PFSK-1 (cell line): Measurements from ENCODE around the gene TBC1D8.

Experiments used
- FOXP2 ChIP-seq: optimal IDR thresholded peaks from 2 replicates; pipeline ENCODE3; 2011; ENCODE audit warnings: borderline replicate concordance, control low read depth, inconsistent platforms; ENCODE audit not compliant: insufficient read depth; ENCODE audit errors: extremely low read length, extremely low read depth
- POLR2AphosphoS5 ChIP-seq: IDR thresholded peaks from 2 replicates; pipeline ENCODE4 v1.6.1; 2012; ENCODE audit warnings: low read depth, mild to moderate bottlenecking, control low read depth, low read length, moderate library complexity
- SIN3A ChIP-seq: IDR thresholded peaks from 2 replicates; pipeline ENCODE4 v1.6.1; 2012; ENCODE audit warnings: mild to moderate bottlenecking, low read length, moderate library complexity, borderline replicate concordance; ENCODE audit not compliant: insufficient read depth
- TAF1 ChIP-seq: IDR thresholded peaks from 2 replicates; pipeline ENCODE4 v1.6.1; 2012; ENCODE audit warnings: low read length, control low read depth, borderline replicate concordance; ENCODE audit not compliant: insufficient read depth
- TF ChIP-seq, protein P1 (sequence below), 2 experiments: IDR thresholded peaks; 2 replicates each; pipeline versions ENCODE4 v1.6.1 to v1.8.0; 2011 to 2012; ENCODE audit warnings: low read depth in 2 of 2, low read length in 2 of 2, control low read depth in 1 of 2, inconsistent platforms in 1 of 2, mild to moderate bottlenecking in 1 of 2, moderate library complexity in 1 of 2; ENCODE audit not compliant: insufficient read depth in 1 of 2

DNA sequence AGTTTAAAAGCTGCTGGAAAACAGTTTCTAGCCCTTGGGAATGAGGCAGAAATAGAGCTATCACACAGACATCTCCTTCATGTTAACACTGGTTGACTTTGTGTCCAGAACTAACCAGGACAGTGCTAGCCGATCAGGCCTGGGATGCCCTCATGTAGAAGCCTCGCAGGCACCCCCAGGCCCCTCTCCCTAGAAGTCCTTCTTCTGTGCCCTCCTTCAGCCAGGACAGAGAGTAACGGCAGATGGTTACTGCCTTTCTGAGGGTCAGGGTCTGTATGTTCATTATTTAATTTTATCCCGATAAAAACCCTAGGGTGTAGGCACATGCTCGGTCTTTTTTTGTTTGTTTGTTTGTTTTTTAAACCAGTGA, 159.8 kb downstream of the TBC1D8 start:
- TF ChIP-seq POLR2AphosphoS5 (no peak), SIN3A (no peak), FOXP2 (no peak), TAF1 (no peak)
- TF ChIP-seq, protein P1, sequence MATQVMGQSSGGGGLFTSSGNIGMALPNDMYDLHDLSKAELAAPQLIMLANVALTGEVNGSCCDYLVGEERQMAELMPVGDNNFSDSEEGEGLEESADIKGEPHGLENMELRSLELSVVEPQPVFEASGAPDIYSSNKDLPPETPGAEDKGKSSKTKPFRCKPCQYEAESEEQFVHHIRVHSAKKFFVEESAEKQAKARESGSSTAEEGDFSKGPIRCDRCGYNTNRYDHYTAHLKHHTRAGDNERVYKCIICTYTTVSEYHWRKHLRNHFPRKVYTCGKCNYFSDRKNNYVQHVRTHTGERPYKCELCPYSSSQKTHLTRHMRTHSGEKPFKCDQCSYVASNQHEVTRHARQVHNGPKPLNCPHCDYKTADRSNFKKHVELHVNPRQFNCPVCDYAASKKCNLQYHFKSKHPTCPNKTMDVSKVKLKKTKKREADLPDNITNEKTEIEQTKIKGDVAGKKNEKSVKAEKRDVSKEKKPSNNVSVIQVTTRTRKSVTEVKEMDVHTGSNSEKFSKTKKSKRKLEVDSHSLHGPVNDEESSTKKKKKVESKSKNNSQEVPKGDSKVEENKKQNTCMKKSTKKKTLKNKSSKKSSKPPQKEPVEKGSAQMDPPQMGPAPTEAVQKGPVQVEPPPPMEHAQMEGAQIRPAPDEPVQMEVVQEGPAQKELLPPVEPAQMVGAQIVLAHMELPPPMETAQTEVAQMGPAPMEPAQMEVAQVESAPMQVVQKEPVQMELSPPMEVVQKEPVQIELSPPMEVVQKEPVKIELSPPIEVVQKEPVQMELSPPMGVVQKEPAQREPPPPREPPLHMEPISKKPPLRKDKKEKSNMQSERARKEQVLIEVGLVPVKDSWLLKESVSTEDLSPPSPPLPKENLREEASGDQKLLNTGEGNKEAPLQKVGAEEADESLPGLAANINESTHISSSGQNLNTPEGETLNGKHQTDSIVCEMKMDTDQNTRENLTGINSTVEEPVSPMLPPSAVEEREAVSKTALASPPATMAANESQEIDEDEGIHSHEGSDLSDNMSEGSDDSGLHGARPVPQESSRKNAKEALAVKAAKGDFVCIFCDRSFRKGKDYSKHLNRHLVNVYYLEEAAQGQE (IDR thresholded peaks at IDR 0.05; ENCODE audit: insufficient read depth in 1 of 2, low read depth in 2 of 2, low read length in 2 of 2): no peak
